ENCODE measurements around the gene PLEKHN1.

The PLEKHN1 gene

DNA sequence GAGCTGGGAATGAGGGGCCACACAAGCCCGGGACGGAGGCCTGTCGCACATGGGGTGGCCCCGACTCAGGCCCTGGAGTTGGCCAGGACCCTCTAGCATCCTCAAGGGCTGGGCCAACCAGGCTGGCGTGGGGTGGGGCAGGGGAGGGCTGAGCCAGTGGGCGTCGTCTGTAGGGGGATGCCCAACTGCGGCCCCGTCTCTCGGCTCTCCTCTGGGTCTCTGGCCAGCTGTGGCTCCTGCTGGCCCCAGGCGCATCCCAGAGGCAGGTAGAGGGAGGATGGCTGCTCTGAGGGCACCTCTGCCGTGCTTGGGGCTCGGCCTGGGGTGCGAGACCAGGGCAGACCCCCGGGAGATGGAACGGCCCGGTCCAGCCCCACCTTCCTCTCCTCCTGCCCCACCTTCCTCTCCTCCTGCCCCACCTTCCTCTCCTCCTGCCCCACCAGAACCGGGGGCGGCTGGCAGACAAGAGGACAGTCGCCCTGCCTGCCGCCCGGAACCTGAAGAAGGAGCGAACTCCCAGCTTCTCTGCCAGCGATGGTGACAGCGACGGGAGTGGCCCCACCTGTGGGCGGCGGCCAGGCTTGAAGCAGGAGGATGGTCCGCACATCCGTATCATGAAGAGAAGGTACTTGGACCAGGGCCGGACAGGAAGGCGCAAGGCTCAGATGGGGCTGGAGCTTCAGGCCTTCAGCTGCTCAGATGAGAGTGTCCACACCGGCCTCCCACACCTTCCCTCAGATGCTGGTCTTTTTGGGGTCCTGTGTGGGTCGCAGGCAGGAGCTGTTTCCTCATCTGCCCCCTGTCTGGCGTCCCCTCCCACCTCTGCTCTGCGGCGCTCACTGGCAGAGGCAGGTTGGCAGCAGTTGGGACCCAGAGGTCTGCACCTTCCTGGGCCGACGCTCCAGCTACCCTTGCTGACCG is 36.3 kb upstream of the PLEKHN1 start:
- no peak for DNase-seq (ENCODE audit: low read depth)

- DNase-seq (ENCODE audit: low read depth): no peak
Measured at GRCh38 chr1:930633-931138, 35.6 kb upstream of the PLEKHN1 start.

GRCh38 chr1:931380-932172 is 34.7 kb upstream of the PLEKHN1 start:
- DNase-seq (ENCODE audit: low read depth): no peak

DNA sequence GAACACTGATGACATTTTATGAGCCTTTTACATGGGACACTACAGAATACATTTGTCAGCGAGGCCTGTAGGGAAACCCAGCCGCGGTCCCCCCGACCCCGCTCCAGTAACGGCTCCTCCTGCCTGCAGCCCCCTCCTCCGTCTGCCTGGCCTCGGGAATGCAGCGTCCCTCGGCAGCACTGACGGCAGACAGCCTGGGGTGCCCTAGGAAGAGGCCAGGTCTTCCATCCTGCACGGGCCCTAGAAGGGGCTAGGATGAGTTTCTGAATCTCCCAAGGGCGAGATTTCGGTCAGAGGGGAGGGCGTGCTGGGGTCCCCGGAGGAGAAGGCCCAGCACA is 34.1 kb upstream of the PLEKHN1 start:
- DNase-seq (ENCODE audit: low read depth): no peak

DNA sequence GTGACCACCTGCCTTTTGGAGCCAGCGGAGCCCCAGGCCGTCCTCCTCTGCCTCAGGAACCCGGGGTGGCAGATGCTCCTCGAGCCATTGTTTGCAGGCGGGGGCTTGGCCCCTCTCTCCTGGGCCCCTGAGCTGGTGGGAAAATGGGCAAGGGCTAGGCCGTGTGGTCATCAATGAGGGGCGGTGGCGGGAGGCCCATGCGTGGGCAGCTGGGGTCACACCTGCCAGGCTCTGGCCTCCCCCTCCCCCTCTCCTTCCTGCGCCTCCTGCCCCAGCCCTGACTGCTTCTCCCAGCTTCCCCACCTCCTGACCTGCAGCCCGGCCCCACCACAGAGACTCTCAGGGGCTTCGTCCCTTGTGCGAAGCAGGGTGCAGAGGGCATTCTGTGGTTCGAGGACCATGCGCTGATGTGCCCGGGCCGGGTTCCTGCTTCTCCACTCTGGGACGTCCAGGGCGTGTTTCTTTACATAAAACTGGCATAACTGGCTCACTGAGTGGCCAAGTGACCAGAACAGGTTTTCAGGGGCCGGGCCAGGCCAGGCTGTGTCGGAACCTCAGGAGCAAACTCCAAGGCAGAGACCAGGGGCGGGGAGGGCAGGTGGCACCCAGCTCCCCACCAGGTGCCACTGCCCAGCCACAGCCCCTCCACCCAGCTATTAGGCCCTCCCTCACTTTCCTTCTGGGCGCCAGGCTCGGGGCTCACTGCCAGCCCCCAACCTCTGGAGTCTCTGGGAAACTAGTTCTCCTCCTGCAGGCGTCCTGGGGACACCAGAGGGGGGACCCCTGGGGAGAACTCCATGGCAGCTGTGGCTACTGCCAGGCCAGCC is 33.3 kb upstream of the PLEKHN1 start:
- no peak for DNase-seq (ENCODE audit: low read depth)

GRCh38 chr1:933603-933940 is 32.7 kb upstream of the PLEKHN1 start:
- DNase-seq (ENCODE audit: low read depth): no peak

DNA sequence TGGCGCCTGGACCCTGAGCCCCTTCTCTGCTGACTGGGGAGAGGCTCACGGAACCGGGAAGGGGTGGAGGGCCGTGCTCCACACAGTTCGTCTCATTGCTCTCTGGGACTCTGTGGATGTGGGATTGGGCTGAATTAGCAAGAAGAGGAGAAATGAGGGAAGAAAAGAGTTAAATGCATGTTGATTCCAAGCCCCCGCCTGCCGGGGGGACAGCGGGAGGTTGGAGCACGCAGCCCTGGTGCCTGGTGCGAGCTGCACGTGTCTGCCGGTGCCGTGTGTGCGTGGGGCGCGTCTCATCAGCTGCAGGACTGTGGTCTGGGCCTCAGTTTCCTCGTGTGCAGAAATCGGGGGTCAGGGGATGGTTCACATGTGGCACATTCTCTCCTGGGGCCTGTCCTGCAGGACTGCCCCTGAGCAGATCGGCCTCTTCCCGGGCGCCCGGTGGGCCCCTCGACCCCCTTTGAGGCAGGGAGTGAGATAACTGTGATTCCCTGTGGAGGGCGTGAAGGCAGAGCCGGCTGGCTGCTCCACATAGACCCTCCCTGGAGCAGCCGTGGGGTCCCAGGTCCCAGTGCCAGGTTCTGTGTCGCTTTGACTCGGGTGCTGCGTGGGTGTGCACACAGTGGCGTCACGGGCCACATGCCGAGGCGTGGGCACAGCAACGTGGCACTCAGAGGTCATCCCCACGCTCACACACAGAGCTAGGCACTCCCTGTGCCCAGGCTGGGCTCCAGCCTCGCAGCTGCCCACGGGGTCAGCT is 31.1 kb upstream of the PLEKHN1 start:
- no peak for DNase-seq (ENCODE audit: low read depth)

GRCh38 chr1:935751-936231 is 30.5 kb upstream of the PLEKHN1 start:
- DNase-seq (ENCODE audit: low read depth): no peak

DNA sequence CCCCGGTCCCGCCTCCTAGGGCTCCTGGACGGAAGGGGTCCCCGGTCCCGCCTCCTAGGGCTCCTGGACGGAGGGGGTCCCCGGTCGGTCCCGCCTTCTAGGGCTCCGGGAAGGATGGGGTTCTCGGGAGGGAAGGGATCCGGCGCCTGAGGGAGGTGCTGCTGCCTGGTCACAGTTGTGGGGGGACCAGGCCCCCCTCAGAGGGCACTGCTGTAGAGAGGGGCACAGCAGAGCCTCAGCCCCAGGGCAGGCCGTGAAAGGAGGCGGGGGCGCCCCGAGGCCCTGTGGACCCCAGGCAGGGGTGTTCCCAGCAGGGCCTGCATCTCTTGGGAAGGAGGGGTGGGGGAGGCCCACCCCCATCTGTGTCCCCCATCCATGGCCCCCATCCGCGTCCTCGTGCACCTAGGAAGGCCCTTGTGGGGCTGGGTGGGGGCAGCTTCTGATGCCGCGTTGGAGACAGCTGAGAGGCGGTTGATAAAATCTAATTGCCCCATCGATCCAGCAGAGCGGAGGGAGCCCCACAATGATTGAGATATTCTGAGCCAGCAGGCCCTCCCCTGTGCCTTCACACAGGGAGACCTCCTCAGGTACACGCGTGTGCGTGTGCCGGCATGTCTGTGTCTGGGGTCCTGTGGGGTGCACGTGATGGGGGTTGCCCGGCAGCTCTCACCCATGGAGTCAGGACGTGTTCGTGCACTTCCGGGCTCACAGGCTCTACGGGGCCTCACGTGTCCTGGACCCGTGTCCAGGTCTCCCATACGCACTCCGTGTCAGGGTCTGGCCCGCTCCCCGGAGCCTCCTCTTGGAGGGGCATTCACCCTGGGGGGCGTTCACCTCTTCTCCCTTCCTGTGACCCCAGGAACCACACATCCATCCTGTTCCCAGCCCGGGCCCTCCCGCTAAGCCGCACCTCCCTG is 29.7 kb upstream of the PLEKHN1 start:
- no peak for DNase-seq (ENCODE audit: low read depth)

DNA sequence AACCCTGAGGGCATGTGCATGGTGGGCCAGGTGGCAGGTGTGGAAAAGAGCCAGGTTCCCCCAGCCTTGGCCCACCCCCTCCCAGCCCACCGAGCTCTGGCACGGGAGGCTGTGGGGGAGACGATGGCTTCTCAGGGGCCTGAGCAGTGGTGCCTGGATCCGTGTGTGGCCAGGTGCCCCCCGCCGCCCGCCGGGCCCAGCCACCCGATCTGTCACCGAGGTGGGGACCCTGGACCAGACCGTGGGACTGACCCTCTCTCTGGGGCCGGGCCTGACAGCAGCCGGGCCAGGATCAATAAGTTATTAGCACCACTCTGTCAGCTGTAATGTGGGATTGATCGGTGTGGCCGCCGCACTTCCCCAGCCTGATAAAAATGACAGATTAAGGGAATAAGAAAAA is 28.8 kb upstream of the PLEKHN1 start:
- DNase-seq (ENCODE audit: low read depth): no peak

DNA sequence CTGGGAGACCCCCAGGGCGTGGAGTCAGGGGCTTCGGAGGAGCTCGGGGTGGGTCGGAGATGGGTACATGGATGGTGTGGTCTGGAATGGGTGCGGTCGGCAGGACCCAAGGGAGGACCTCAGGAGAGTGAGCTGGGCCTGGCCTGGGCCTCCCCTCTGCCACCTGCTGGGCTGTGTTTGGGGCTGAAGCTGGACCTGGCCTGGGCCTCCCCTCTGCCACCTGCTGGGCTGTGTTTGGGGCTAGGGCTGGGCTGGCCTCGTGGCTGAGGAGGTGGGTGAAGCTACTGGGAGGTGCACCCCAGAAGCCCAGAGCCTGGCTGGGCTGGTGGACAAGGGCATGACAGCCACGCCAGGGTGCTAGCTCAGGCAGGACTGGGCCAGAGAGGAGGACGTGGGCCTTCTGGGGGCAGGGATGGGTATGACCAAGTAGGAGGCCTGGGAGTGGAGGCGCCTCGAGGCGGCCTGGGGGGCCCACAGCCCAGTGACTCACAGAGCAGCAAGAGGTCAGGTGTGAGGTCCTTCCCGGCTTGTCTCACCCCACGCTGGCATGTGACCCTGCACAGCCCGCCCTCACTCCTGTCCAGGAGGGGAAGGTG is 28.1 kb upstream of the PLEKHN1 start:
- no peak for DNase-seq (ENCODE audit: low read depth)

DNA sequence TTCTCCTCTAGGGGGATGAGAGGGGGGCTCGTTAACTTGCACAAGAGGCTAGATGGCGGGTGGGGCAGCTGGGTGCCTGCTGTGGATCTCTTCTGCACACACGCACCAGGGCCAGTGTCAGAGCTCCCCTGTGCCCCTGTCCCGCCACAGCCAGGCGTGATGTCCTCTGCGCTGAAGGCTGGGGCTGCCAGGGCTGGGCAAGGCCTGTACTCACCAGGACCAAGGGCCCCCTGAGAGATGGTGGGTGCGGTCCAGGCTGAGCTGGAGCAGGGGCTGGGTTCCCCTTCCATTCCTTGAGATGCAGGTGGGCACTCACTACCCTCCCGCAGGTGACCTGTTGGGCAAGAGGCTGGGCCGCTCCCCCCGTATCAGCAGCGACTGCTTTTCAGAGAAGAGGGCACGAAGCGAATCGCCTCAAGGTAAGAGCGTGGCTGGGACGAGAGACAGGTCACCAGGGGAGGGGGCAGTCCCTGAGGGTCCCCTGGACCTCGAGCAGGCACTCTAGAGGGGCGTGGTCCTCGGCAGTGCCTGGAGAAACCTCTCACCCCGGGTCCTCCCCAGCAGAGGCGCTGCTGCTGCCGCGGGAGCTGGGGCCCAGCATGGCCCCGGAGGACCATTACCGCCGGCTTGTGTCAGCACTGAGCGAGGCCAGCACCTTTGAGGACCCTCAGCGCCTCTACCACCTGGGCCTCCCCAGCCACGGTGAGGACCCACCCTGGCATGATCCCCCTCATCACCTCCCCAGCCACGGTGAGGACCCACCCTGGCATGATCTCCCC is 27.4 kb upstream of the PLEKHN1 start:
- no peak for DNase-seq (ENCODE audit: low read depth)

GRCh38 chr1:939511-940106 is 26.7 kb upstream of the PLEKHN1 start:
- no peak for DNase-seq (ENCODE audit: low read depth)

DNA sequence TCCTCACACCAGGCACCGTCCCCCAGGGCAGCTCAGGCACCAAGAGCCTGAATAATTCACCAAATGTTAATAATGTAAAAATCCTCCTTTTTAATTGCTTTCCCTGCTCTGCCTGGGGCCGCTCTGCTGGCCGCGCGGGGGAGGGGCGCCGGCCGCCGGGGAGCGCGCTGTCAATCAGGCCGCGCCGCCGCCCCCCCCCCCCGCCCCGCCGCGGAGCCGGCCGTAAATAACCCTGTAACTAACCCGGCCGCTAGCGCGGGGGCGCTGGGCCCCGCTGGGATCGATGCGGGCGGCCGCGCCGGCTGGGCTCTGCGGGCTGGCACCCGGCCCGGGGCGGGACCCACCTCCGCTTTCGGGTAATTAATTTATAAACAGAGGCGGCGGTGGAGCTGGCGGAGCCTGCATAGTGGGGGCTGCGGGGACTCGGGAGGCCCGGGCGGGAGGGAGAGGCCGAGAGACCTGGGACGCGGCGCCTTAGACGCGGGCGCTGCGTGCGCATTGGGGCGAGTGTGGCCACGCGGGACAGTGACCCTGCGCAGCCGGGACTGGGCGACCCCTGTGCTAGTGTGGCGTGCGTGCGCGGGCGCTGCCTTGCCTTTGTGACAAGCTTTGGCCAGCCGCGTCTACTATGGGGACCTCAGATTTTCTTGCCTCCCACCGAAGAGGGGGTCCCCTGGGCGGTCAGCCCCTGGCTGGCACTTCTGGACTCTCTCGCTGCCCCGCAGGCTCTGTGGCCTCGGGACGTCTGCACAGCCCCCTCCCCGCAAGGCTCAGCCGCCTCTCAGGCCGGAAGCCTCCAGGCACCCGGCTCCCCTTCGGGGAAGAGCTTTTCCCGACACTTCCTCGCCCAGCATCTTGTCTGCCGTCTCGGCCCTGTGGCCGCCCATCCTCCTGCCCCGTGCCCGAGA is 25.9 kb upstream of the PLEKHN1 start:
- no peak for DNase-seq (ENCODE audit: low read depth)

DNA sequence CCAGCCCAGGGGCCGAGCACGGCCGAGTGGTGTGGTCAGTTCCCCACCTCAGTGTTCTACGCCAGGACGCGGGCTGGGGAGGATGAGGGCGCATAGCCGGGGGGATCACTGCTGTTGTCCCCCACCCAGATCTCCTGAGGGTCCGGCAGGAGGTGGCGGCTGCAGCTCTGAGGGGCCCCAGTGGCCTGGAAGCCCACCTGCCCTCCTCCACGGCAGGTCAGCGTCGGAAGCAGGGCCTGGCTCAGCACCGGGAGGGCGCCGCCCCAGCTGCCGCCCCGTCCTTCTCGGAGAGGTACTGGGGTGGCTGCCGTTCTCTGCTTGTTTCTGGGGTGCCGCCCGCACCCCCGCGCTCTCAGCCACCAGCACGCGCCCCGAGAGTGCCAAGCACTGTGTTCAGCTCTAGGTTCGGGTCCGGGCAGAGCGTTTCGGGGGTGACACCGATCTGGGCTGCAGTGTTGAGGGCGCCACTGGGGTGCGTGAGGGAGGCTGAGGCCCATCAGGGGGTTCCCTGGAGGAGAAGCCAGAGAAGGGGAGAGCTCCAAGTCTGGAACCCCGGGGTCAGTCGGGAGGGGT is 25.2 kb upstream of the PLEKHN1 start:
- no peak for DNase-seq (ENCODE audit: low read depth)

GRCh38 chr1:941588-942383 is 24.5 kb upstream of the PLEKHN1 start:
- no peak for DNase-seq (ENCODE audit: low read depth)
